Erythroblast (primary cell): Measurements from ENCODE around the gene CNTFR.

ENCODE experiments used
- GATA1 ChIP-seq: IDR thresholded peaks from 2 replicates; pipeline ENCODE4 v1.6.1; 2011; ENCODE audit warnings: low read depth, mild to moderate bottlenecking, control low read depth, low read length, moderate library complexity
- POLR2A ChIP-seq: IDR thresholded peaks from 2 replicates; pipeline ENCODE4 v1.6.1; 2011; ENCODE audit warnings: mild to moderate bottlenecking, low read length

DNA sequence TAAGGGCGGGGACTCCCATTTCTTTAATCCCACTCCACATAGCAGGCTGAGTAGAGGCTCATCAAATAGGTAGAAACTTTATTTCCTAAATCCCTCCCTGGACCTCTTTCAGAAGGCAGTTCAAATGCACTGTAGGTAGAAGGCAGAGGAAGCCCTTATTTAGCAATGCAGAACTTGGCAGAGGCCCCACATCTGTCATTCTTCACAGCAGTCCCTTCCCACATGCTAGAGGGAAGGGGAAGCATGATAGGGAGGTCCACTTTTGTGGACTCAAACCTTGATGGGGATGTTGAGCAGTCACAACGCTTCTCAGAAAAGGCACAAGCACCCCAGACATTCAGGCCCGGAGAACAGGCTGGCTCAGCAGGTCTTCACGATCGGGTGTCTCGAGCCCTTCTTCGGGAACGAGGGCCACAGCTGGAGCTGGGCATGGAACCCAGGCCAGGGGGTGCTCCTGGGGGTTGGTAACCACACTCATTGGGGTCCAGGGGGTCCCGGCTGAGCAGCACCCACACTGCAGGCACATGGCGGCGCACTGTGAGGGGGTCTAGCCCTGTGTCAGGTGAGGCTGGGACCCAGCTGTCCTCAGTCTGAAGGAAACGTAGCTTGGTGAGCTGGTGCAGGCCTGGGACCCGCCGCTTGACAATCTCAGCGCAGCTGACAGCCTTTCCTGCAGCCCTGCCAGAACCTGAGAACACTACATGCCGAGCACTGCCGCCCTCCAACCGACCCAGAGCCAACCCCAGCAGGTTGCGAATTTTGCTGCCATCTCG is 21.1 kb upstream of the CNTFR start:
- TF ChIP-seq POLR2A: no peak
- TF ChIP-seq GATA1: no peak
